MG63 (cell line): ENCODE data around the gene ACAN. TPM values are rescaled to one million over a fixed set of nuclear protein-coding genes. Genes with fewer than 3 reads are reported as not detected.

Experiments used
- DNase-seq: peaks from one replicate; pipeline ENCODE4 v3.0.0-alpha.2; 2020
- H3K27me3 ChIP-seq: fragments of 250-450 bp; sonication (Bioruptor Pico); 2 replicates; pipeline ENCODE4 v1.5.1; 2020; ENCODE audit warnings: mild to moderate bottlenecking, moderate library complexity
- H3K36me3 ChIP-seq: fragments of 250-450 bp; sonication (Bioruptor Pico); 2 replicates; pipeline ENCODE4 v1.5.1; 2020; ENCODE audit warnings: mild to moderate bottlenecking, moderate library complexity
- H3K4me3 ChIP-seq: fragments of 250-450 bp; sonication (Bioruptor Pico); 2 replicates; pipeline ENCODE4 v1.5.1; 2020; ENCODE audit warnings: mild to moderate bottlenecking, moderate library complexity
- H3K9me3 ChIP-seq: fragments of 250-450 bp; sonication (Bioruptor Pico); 2 replicates; pipeline ENCODE4 v1.5.1; 2020; ENCODE audit warnings: mild to moderate bottlenecking, moderate library complexity
- total RNA-seq: library from RNA; depleted of rRNA; stranded (reverse); fragments of >200 nt; shearing (Covaris generic); gene quantifications from 2 replicates; pipeline ENCODE4 v1.2.3, GENCODE V29; 2014; ENCODE audit warnings: low replicate concordance

ACAN gene
- total RNA-seq, 1 experiment from 2014 or later, result 0.16 TPM

GRCh38 chr15:88792342-88793282 lies 10.6 kb upstream of the ACAN start:
- no peak overlapping the region for H3K4me3 ChIP-seq
- DNase-seq, result no peak
- H3K36me3 ChIP-seq, result no peaks in the 10 kb centered on the region
- H3K27me3 ChIP-seq, result no peaks in the 10 kb centered on the region
- no peaks in the 10 kb centered on the region for H3K9me3 ChIP-seq

- Histone ChIP-seq H3K4me3 (no peak overlapping the region), H3K27me3 (no peaks in the 10 kb centered on the region), H3K36me3 (no peaks in the 10 kb centered on the region), H3K9me3 (no peaks in the 10 kb centered on the region)
- no peak for DNase-seq
Measured at GRCh38 chr15:88794001-88794400, 9.2 kb upstream of the ACAN start.

- H3K4me3 ChIP-seq, result no peak overlapping the region
- no peaks in the 10 kb centered on the region for H3K36me3 ChIP-seq
- no peaks in the 10 kb centered on the region for H3K9me3 ChIP-seq
- peaks cover 10% of the 10 kb centered on the region for H3K27me3 ChIP-seq
- DNase-seq, result no peak
Measured at GRCh38 chr15:88797663-88798339, 5.4 kb upstream of the ACAN start.

GRCh38 chr15:88799341-88799740 lies 3.9 kb upstream of the ACAN start:
- Histone ChIP-seq H3K27me3 (peaks cover 23% of the 10 kb centered on the region), H3K4me3 (no peak overlapping the region), H3K9me3 (no peaks in the 10 kb centered on the region), H3K36me3 (no peaks in the 10 kb centered on the region)
- DNase-seq, result no peak

- Histone ChIP-seq H3K27me3 (peaks cover 30% of the 10 kb centered on the region), H3K36me3 (no peaks in the 10 kb centered on the region), H3K9me3 (no peaks in the 10 kb centered on the region), H3K4me3 (no peak overlapping the region)
- DNase-seq, result peak; percentile 72
Measured at GRCh38 chr15:88800026-88800425, 3.2 kb upstream of the ACAN start.

- no peaks in the 10 kb centered on the region for H3K9me3 ChIP-seq
Measured at GRCh38 chr15:88800738-88801137, 2.5 kb upstream of the ACAN start.

GRCh38 chr15:88802250-88802990 lies 816 bp upstream of the ACAN start:
- Histone ChIP-seq H3K9me3 (no peaks in the 10 kb centered on the region), H3K36me3 (no peaks in the 10 kb centered on the region), H3K4me3 (peak overlapping the region; percentile 30), H3K27me3 (peaks cover 37% of the 10 kb centered on the region)
- DNase-seq, result no peak

More at GRCh38 chr15:88800738-88801137, 2.5 kb upstream of the ACAN start:
- Histone ChIP-seq H3K4me3 (no peak overlapping the region), H3K36me3 (no peaks in the 10 kb centered on the region), H3K27me3 (peaks cover 37% of the 10 kb centered on the region)
- no peak for DNase-seq

GRCh38 chr15:88802991-88803240 lies 320 bp upstream of the ACAN start:
- no peak for DNase-seq
- Histone ChIP-seq H3K9me3 (no peaks in the 10 kb centered on the region), H3K36me3 (no peaks in the 10 kb centered on the region), H3K4me3 (peak overlapping the region; percentile 30), H3K27me3 (peaks cover 37% of the 10 kb centered on the region)

- Histone ChIP-seq H3K9me3 (no peaks in the 10 kb centered on the region), H3K27me3 (peaks cover 37% of the 10 kb centered on the region), H3K36me3 (no peaks in the 10 kb centered on the region), H3K4me3 (no peak overlapping the region)
- DNase-seq, result no peak
Measured at GRCh38 chr15:88803920-88804247, 648 bp downstream of the ACAN start.

- H3K4me3 ChIP-seq, result no peak overlapping the region
- H3K27me3 ChIP-seq, result peaks cover 37% of the 10 kb centered on the region
- no peak for DNase-seq
- no peaks in the 10 kb centered on the region for H3K36me3 ChIP-seq
- no peaks in the 10 kb centered on the region for H3K9me3 ChIP-seq
Measured at GRCh38 chr15:88804257-88804656, 1.0 kb downstream of the ACAN start.

- Histone ChIP-seq H3K9me3 (no peaks in the 10 kb centered on the region), H3K36me3 (no peaks in the 10 kb centered on the region), H3K27me3 (peaks cover 37% of the 10 kb centered on the region), H3K4me3 (no peak overlapping the region)
- no peak for DNase-seq
Measured at GRCh38 chr15:88805031-88805780, 2.0 kb downstream of the ACAN start.

- H3K9me3 ChIP-seq, result no peaks in the 10 kb centered on the region
- H3K36me3 ChIP-seq, result no peaks in the 10 kb centered on the region
- H3K4me3 ChIP-seq, result no peak overlapping the region
- DNase-seq, result no peak
- H3K27me3 ChIP-seq, result peaks cover 4% of the 10 kb centered on the region
Measured at GRCh38 chr15:88810446-88810845, 7.2 kb downstream of the ACAN start.

GRCh38 chr15:88812133-88812532 lies 8.9 kb downstream of the ACAN start:
- no peak overlapping the region for H3K4me3 ChIP-seq
- H3K27me3 ChIP-seq, result no peaks in the 10 kb centered on the region
- DNase-seq, result no peak
- H3K9me3 ChIP-seq, result no peaks in the 10 kb centered on the region
- H3K36me3 ChIP-seq, result no peaks in the 10 kb centered on the region

GRCh38 chr15:88813960-88814359 lies 10.7 kb downstream of the ACAN start:
- H3K4me3 ChIP-seq, result no peak overlapping the region
- DNase-seq, result no peak
- H3K9me3 ChIP-seq, result no peaks in the 10 kb centered on the region
- no peaks in the 10 kb centered on the region; the same call in 1 of the 2 replicates for H3K27me3 ChIP-seq
- H3K36me3 ChIP-seq, result no peaks in the 10 kb centered on the region

GRCh38 chr15:88814393-88814792 lies 11.2 kb downstream of the ACAN start:
- Histone ChIP-seq H3K4me3 (no peak overlapping the region), H3K27me3 (no peaks in the 10 kb centered on the region; the same call in 1 of the 2 replicates), H3K36me3 (no peaks in the 10 kb centered on the region)

GRCh38 chr15:88818920-88819319 lies 15.7 kb downstream of the ACAN start:
- no peak for DNase-seq
- no peak overlapping the region for H3K4me3 ChIP-seq
- H3K36me3 ChIP-seq, result no peaks in the 10 kb centered on the region
- H3K27me3 ChIP-seq, result no peaks in the 10 kb centered on the region; the same call in 1 of the 2 replicates
- no peaks in the 10 kb centered on the region for H3K9me3 ChIP-seq

More at GRCh38 chr15:88814393-88814792, 11.2 kb downstream of the ACAN start:
- no peak for DNase-seq
- no peaks in the 10 kb centered on the region for H3K9me3 ChIP-seq

GRCh38 chr15:88821993-88822392 lies 18.8 kb downstream of the ACAN start:
- Histone ChIP-seq H3K36me3 (no peaks in the 10 kb centered on the region), H3K9me3 (no peaks in the 10 kb centered on the region), H3K4me3 (no peak overlapping the region)

More at GRCh38 chr15:88821993-88822392, 18.8 kb downstream of the ACAN start:
- no peaks in the 10 kb centered on the region; the same call in 1 of the 2 replicates for H3K27me3 ChIP-seq
- no peak for DNase-seq
